KOPT-K1 (cell line): ENCODE data around the gene UBAC2.
"Not testable (repeated sequence)": the region's sequence is repeated elsewhere in the genome, so short reads cannot be mapped to it uniquely, and the experiment has no call there.

Experiments used
- H3K27ac ChIP-seq: fragments of 200-600 bp; sonication (generic); 2 replicates; pipeline ENCODE4 v1.5.1; 2016; ENCODE audit warnings: antibody characterized with exemption, mild to moderate bottlenecking, low read depth, low read length; ENCODE audit not compliant: poor library complexity, severe bottlenecking
- H3K36me3 ChIP-seq: fragments of 200-600 bp; sonication (generic); 2 replicates; pipeline ENCODE4 v1.5.1; 2017; ENCODE audit warnings: antibody characterized with exemption, mild to moderate bottlenecking, low read length, moderate library complexity; ENCODE audit not compliant: insufficient read depth
- H3K9me3 ChIP-seq: fragments of 200-600 bp; sonication (generic); 2 replicates; pipeline ENCODE4 v1.5.1; 2017; ENCODE audit warnings: antibody characterized with exemption, low read length, mild to moderate bottlenecking; ENCODE audit not compliant: insufficient read depth, poor library complexity, severe bottlenecking

UBAC2 gene

DNA sequence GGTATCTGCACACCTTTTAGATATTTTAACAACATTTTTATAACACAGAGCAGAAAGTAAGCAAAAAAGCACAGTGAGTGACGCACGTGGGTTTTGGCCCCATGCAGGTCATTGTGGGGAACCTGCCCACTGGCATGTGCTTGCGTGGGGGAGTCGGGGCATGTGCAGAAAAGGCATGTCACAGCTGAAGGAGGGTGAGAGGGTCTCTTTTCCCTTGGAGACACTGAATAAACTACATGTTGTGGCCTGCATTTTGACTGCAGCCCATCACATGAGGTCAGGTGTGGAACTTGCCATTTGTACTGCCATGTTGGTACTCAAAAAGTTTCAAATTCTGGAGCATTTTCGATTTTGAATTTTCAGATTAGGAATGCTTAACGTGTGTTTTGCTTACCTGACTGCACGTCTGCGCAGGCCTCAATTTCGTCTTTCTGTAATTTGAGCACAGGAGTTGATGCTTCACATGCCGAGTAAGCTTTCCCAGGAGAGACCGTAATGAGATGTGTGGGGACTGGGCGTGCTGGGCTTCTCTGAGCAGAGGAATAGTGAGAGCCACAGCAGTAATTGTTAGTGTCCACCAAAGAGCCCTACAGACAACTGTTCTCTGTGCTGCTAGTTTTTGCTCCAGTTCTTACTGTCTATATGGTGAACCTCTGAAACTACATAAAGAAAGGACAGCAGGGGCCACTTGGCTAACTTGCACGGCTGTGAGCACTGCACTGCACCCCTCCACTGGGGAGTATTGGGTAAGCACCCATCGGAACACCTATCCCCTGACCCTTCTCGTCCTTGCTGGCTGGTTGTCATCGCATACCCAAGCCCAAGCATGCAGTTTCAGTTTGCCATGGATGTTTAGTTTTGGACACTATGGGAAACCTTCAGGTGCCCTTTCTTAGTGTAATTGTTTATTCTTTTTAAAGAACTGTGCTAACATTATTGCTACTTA, 179.5 kb downstream of the UBAC2 start:
- Histone ChIP-seq H3K27ac (no peak overlapping the region), H3K9me3 (no peaks in the 10 kb centered on the region), H3K36me3 (peaks cover 24% of the 10 kb centered on the region)

DNA sequence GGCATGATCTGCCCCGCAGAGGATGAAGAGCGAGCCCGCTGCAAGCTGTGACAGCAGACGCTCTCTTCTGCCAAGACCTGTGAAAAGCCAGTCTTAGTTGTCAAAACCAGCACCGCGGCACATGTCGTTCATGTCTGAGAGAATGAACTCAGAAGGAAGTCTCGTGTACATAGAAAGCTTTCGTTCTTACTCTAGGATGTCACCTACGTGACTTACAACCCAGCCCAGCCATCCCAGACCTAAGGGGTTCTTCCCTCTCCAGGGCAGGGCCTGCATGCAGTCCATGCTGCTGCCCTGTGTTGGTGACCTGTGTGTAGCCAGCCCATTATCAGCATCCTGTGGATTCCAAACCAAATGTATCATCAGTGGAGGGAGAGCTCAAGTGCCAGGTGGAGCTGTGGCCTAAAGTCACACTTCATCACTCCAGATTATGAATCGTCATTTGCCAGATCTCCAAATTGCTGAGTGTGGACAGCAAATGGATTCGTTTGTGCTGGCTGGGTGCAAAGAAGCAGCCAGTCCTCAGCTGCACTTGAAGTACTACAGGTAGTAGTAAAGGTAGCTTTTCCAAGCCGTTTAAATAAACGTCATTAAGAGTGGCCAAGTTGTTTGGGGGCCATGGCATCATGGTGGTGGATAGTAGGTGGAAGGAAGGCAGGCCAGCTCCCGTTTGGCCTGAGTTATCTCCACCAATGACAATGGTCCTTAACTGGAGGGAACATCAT, 180.4 kb downstream of the UBAC2 start:
- Histone ChIP-seq H3K27ac (no peak overlapping the region), H3K36me3 (peaks cover 33% of the 10 kb centered on the region), H3K9me3 (no peaks in the 10 kb centered on the region)

DNA sequence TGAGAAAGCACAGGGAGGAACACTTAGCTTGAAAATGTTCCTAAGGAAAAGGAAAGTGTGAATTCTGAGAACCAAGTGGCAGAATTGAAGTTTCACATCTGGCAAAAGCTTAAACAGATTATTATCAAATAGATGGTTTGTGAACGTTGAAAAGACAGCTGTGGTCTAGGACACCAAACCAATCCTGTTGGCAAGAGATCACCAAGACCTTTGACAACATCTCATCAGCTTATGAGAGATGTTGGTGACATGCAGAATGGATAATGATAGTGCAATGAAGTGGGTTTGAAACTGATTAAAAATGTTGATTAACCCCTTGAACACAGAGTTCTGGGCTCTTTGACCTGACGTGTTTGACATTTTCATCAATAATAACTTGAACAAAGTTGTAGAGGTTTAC, 181.1 kb downstream of the UBAC2 start:
- Histone ChIP-seq H3K9me3 (no peaks in the 10 kb centered on the region), H3K27ac (no peak overlapping the region), H3K36me3 (peaks cover 33% of the 10 kb centered on the region)

DNA sequence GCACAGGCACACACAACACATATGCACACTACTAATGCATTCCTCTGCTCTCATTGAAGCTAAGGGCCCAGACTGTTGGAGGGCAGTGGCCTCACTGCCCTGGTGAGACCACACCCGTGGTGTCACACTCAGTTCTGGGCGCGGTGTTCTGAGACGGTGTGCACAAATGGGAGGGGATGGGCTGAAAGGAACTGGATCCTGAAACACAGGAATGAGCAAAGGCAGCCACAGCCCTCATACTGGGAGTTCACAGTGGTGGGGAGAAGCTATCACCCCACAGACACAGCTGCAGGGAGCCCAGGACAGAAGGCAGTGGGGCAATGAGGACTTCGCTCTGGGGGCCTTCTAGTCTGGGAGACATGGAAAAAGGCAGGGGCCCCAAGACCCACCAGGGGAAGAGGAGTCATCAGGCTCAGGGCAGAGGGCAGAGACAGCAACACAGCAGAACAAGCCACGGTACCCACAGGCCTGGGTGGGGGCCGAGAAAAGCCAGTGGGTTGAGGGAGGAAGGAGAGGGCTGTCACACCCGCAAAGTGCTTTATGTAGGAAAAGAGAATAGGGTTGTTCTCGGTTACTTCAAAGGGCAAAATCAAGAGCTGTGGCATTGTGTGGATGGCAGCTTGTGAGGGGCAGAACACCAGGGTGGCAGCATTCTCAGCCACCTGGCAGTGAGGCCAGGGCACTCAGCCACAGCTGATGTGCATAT, 181.9 kb downstream of the UBAC2 start:
- Histone ChIP-seq H3K27ac (no peak overlapping the region), H3K9me3 (no peaks in the 10 kb centered on the region), H3K36me3 (peaks cover 31% of the 10 kb centered on the region)

DNA sequence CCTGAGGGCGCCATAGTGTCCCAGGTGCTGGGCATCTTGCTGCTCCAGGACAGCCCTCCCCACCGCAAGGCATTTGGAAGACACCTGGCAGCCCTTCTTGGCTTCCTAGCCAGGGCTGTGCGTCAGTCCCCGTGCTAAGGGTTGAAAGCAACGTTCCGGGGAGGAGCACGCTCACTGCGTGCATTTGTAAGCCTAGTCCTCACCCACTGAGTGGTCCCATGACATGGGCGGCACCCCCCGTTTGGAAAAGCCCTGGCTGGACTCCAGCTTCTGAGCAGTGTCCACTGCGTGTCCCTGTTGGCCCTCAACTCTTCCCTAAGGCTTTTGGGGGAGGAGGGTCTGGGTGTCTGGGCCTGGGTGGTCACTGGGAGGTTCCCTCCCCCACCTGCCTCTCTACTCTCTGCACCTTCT, 182.9 kb downstream of the UBAC2 start:
- Histone ChIP-seq H3K9me3 (no peaks in the 10 kb centered on the region), H3K27ac (no peak overlapping the region), H3K36me3 (peaks cover 26% of the 10 kb centered on the region; the same call in 1 of the 2 replicates)

DNA sequence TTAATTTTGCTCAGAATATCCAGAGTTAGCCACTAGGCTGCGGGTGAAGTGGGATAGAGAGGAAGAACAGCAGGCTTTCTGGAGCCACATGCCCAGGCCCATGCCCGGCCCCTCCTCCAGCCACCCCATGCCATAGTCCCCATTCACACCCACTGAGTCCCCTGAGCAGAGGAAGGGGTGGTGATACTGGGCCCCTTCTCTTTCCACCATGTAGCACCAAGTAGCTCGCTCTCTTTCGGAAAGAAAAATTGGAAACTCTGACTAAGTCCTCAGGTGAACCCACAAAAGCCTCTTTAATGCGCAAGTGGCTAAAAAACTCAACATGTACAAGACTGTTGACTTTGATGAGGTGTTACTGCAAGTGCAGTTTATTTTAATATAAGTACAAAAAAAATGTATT, 183.3 kb downstream of the UBAC2 start:
- Histone ChIP-seq H3K36me3 (peaks cover 26% of the 10 kb centered on the region; the same call in 1 of the 2 replicates), H3K27ac (no peak overlapping the region), H3K9me3 (no peaks in the 10 kb centered on the region)

DNA sequence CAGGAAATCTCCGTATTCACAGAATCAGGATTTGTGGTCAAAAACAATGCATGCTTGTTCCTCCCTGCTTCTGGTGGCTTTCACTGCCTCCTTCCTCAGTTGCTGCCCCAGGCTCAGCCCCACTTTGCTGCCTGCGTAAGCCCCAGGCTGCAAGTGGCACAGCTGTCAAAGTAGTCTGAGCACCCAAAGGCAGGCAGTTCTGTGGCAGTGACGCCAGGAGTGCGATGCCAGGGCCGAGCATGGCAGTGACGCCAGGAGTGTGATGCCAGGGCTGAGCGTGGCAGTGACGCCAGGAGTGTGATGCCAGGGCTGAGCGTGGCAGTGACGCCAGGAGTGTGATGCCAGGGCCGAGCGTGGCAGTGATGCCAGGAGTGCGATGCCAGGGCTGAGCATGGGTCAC, 183.8 kb downstream of the UBAC2 start:
- H3K36me3 ChIP-seq: peaks cover 26% of the 10 kb centered on the region; the same call in 1 of the 2 replicates
- H3K9me3 ChIP-seq: no peaks in the 10 kb centered on the region
- no peak overlapping the region for H3K27ac ChIP-seq

DNA sequence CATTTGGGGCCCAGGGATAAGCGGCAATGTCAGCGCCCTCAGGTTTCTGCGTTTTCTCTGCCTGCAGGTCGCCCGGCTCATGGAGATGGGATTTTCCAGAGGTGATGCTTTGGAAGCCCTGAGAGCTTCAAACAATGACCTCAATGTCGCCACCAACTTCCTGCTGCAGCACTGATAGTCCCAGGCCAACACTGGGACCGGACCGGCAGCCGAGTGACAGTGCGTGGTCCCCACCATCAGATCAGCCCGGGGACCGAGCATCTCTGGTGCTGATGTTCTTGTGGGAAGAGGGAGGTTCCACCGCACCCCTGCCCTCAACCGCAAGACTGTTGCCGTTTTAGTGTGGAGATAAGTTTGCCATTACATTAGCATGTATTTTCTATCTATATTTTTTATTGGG, 184.5 kb downstream of the UBAC2 start:
- Histone ChIP-seq H3K27ac (no peak overlapping the region), H3K36me3 (peaks cover 26% of the 10 kb centered on the region; the same call in 1 of the 2 replicates), H3K9me3 (no peaks in the 10 kb centered on the region)

DNA sequence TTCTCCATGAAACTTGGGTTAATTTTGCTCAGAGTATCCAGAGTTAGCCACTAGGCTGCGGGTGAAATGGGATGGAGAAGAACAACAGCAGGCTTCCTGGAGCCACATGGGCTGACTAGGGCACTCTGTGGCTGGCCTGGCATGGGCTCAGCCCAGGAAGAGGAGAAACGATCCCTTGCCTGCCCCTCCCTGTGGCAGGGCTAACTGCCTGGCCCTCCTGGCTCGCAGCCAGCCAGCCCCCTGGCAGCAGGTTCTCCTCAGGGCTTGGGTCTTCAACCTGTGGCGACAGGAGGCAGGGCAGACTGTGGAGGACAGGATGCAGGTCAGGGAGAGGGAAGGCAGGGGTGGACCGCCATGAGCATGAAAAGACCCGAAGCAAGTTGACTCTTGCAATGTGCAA, 185.3 kb downstream of the UBAC2 start:
- Histone ChIP-seq H3K9me3 (no peaks in the 10 kb centered on the region), H3K27ac (no peak overlapping the region), H3K36me3 (peaks cover 26% of the 10 kb centered on the region; the same call in 1 of the 2 replicates)

DNA sequence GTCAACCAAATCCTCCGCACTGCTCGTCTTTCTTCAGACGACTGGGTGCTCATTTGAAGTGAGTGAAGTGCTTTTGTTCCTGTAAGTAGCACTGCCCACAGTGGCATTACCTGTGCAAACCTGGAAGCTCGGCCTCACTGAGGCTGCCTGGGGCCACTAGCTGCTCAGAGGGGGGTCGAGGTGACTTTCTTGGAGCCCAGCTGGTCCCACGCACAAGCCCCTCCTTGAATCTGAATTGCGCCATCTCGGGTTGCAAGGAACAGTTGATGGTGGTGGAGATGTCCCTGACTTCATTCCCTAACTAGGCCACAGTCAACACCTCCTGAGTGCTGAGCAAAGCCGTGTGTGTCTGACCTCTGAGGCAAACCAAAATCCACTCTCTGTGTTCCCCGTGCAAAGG, 185.8 kb downstream of the UBAC2 start:
- Histone ChIP-seq H3K27ac (no peak overlapping the region), H3K36me3 (peaks cover 26% of the 10 kb centered on the region; the same call in 1 of the 2 replicates), H3K9me3 (no peaks in the 10 kb centered on the region)

DNA sequence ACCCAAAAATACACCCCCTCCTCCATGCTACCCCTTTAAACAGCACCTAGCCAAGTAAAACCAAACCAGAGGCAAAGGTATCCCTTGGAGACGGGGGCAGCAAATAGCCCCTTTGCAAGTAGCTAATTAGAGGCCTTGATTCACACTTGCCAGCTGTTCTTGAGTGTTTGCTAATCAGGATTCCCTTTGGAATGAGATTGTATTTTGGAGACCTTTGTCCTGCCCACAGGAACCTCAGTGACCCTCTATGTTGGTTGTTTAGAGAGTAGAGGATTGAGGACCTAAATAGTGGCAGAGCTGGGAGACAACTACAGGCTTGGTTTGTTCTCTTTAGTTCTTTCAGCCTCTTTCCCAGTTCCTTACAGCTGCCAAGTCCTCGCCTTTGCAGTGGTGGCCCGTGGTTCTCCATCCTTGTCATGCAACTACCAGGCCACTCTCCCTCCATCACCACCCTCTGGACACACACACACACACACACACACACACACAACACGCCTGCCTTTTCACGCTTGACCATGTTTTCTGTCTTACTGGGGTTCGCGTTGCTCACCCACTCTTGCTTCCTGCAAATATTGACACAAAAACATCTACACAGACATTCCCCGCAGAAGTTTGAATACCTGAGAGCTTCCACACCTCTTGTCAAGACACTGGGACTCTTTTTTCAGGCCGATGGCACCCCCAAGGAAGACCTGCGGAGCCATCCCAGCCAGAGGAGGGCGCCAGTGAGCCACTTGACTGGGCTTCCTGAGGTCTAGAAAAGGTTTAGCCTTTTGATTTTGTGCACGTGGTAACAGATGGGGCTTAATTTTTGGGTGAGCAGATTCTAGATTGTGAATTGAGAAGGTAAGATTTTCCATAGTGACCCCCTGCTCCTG, 186.5 kb downstream of the UBAC2 start:
- Histone ChIP-seq H3K27ac (peak overlapping the region; percentile 11), H3K36me3 (peaks cover 26% of the 10 kb centered on the region; the same call in 1 of the 2 replicates), H3K9me3 (no peaks in the 10 kb centered on the region)

DNA sequence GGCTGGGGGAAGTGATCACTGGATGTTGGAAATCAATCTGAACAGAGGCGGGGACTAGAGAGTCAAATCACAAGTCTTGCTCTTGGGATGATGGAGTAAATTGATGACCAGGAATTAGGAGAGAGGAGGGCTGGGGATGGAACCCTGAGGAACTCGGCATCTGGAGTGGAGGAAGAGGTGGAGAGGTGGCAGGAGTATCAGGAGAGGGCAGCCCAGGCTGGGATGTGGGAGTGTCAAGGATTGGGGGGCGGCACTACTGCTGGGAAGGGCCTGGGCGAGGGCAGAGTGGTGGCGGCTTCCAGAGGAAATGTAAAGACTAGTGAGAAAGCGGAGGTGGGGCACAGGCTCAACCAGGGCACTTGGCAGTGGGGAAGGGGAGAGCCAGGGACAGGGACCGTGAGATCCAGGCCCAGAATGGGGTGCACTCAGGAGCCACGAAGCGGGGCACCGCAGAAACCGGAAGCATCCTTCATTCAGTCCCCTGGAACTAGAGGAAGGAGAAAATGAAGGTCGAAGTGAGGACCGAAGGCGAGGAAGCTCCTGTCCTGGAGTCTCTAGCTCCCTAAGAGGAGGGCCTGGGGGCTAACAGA, 187.8 kb downstream of the UBAC2 start:
- H3K9me3 ChIP-seq: no peaks in the 10 kb centered on the region
- no peak overlapping the region for H3K27ac ChIP-seq

DNA sequence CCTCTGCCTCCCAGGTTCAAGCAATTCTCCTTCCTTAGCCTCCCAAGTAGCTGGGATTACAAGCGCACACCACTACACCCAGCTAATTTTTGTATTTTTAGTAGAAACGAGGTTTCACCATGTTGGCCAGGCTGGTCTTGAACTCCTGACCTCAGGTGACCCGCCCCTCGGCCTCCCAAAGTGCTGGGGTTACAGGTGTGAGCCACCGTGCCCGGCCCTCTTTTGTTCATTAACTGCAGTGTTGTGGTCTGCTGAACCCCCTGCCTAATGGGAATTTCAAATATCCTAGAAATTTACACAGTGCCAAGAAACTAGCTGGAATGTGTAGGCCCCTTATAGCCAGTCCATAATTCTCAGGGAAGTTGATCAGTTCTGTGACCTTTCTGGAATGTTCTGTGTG, 188.4 kb downstream of the UBAC2 start:
- not testable (repeated sequence) for H3K9me3 ChIP-seq, H3K27ac ChIP-seq
- peaks cover 26% of the 10 kb centered on the region; the same call in 1 of the 2 replicates for H3K36me3 ChIP-seq

More for the DNA sequence above, 187.8 kb downstream of the UBAC2 start:
- peaks cover 26% of the 10 kb centered on the region; the same call in 1 of the 2 replicates for H3K36me3 ChIP-seq
